Effector memory CD4-positive, alpha-beta T cell (primary cell): ENCODE results near the gene ANAPC5.
A peak's percentile ranks its signal among the peaks of the same experiment; 100 is the strongest.

Experiments used
- DNase-seq, 3 donors: peaks; one replicate each; pipeline ENCODE4 v3.0.0-alpha.2; 2020
- H3K27ac ChIP-seq: 2 replicates; pipeline ENCODE4 v1.7.0; 2013; ENCODE audit warnings: mild to moderate bottlenecking, low read length, moderate library complexity; ENCODE audit not compliant: insufficient read depth, poor library complexity, severe bottlenecking
- H3K27me3 ChIP-seq: replicated peaks from 2 replicates; pipeline ENCODE4 v1.7.0; 2013; ENCODE audit warnings: mild to moderate bottlenecking, low read length; ENCODE audit not compliant: insufficient read depth, control insufficient read depth, poor library complexity, severe bottlenecking
- H3K36me3 ChIP-seq: 2 replicates; pipeline ENCODE4 v1.7.0; 2013; ENCODE audit warnings: mild to moderate bottlenecking, low read length, moderate library complexity; ENCODE audit not compliant: control insufficient read depth, insufficient read depth
- H3K4me1 ChIP-seq: 2 replicates; pipeline ENCODE4 v1.7.0; 2013; ENCODE audit warnings: low read length, mild to moderate bottlenecking; ENCODE audit not compliant: control insufficient read depth, insufficient read depth, poor library complexity, severe bottlenecking
- H3K4me3 ChIP-seq: 2 replicates; pipeline ENCODE4 v1.7.0; 2013; ENCODE audit warnings: low read length, low read depth, mild to moderate bottlenecking; ENCODE audit not compliant: insufficient read depth, poor library complexity, severe bottlenecking
- H3K9me3 ChIP-seq: 2 replicates; pipeline ENCODE4 v1.7.0; 2013; ENCODE audit warnings: mild to moderate bottlenecking, low read length, moderate library complexity; ENCODE audit not compliant: control insufficient read depth

The ANAPC5 gene

GRCh38 chr12:121297435-121297991 is 54.7 kb downstream of the ANAPC5 start:
- Histone ChIP-seq H3K36me3 (no peaks in the 10 kb centered on the region), H3K4me3 (peak overlapping the region; percentile 92), H3K9me3 (no peaks in the 10 kb centered on the region), H3K27me3 (no peaks in the 10 kb centered on the region), H3K4me1 (peaks cover 21% of the 10 kb centered on the region), H3K27ac (peak overlapping the region; percentile 62)
- no peak for DNase-seq

DNA sequence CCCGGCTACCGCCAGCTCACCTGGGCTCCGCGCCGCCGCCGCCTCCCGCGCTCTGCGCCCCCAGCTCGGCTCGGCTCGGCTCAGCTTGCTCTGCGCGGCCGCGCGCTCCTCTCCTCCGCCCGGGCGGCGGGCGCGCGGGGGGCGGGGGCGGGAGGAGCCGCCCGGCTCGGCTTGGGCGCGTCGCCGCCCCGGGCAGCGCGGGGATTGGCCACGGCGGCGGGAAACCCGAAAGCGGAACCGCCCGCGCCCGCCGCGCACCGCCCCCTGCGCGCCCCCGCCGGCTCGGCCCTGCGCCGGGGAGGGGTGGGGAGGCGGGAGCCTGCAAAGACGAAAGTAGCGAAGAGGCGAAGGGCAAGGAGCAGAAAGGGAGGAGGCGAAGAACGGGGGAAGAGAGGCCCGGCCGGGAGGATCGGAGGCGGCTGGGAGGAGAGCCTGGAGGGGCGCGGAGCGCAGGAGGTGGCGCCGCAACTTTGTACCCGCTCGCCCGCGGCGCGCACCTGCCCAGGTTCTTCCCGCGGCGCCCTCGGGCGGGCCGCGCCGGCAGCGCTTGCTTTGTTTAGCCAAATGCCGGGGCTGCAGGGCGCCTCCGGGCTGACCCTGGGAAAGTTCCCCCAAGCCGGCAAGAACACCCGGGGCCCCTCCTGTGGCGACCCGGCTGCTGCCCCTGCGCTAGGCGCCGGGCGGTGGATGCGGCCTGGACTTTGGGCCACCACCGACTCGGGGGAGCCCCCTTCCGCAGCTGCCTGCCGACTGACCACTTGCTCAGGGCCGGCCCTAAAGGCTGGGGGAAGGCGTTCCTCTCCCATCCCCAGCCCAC is 55.4 kb downstream of the ANAPC5 start, which contains the start of gene CAMKK2:
CAMKK2 (minus strand) TSS at position 92 of the 817 bp plus-strand sequence. CDS start 22,183 bp downstream, outside the sequence.
- Histone ChIP-seq H3K4me3 (peak within 1 kb of the TSS; percentile 92), H3K36me3 (no peaks in the 10 kb centered on the region), H3K27me3 (no peaks in the 10 kb centered on the region), H3K9me3 (no peaks in the 10 kb centered on the region), H3K4me1 (peaks cover 21% of the 10 kb centered on the region), H3K27ac (peak within 1 kb of the TSS; percentile 65)
- DNase-seq, result peak; percentile 69 to 80 (median 78)

GRCh38 chr12:121295746-121296617 is 56.2 kb downstream of the ANAPC5 start:
- Histone ChIP-seq H3K4me1 (peaks cover 21% of the 10 kb centered on the region), H3K36me3 (no peaks in the 10 kb centered on the region), H3K4me3 (peak overlapping the region; percentile 86), H3K9me3 (no peaks in the 10 kb centered on the region), H3K27me3 (no peaks in the 10 kb centered on the region), H3K27ac (peak overlapping the region; percentile 65)
- peak in 1 of 3 donors; percentile 22 for DNase-seq

- no peaks in the 10 kb centered on the region for H3K36me3 ChIP-seq
- H3K27me3 ChIP-seq, result no peaks in the 10 kb centered on the region
- no peaks in the 10 kb centered on the region for H3K9me3 ChIP-seq
- H3K4me1 ChIP-seq, result peaks cover 21% of the 10 kb centered on the region
- H3K27ac ChIP-seq, result no peak overlapping the region
- DNase-seq, result no peak
- H3K4me3 ChIP-seq, result peak overlapping the region; percentile 86
Measured at GRCh38 chr12:121295116-121295745, 57.0 kb downstream of the ANAPC5 start.

DNA sequence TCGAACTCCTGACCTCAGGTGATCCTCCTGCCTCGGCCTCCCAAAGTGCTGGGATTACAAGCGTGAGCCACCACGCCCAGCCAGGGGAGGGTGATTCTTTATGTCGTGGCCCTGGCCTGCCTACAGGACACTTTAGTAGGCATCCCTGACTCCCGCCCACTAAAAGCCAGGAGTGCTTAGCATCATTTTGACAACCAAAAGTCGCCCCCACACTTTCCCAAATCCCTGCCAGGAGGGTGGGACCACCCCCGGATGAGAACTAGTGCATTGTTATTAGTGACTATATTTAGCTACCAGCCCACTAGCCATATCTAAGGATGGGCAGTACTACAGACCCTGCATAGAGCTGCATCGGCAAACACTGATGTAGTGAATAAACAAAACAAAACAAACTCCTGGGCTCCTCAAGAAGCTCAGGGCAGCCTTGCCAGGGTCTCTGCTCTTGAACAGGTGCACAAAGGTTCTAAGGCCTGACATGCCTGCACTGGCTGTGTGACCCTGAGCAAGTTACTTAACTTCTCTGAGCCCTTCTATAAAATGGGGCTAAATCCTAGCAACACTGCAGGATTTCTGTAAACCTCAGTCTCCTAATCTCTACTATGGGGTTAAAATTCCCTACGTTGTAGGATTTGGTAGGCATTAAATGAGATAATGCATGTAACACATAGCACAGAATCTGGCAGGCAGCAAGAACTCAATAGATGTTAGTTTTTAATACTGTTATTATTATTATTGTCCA is 57.9 kb downstream of the ANAPC5 start:
- no peak overlapping the region for H3K4me3 ChIP-seq
- no peaks in the 10 kb centered on the region for H3K27me3 ChIP-seq
- peaks cover 21% of the 10 kb centered on the region for H3K4me1 ChIP-seq
- DNase-seq, result no peak
- no peaks in the 10 kb centered on the region for H3K9me3 ChIP-seq
- no peak overlapping the region for H3K27ac ChIP-seq
- no peaks in the 10 kb centered on the region for H3K36me3 ChIP-seq

- DNase-seq, result no peak
- no peak overlapping the region for H3K4me3 ChIP-seq
- H3K4me1 ChIP-seq, result peaks cover 21% of the 10 kb centered on the region
- H3K27ac ChIP-seq, result no peak overlapping the region
- no peaks in the 10 kb centered on the region for H3K27me3 ChIP-seq
- no peaks in the 10 kb centered on the region for H3K9me3 ChIP-seq
- no peaks in the 10 kb centered on the region for H3K36me3 ChIP-seq
Measured at GRCh38 chr12:121293603-121294002, 58.6 kb downstream of the ANAPC5 start.

DNA sequence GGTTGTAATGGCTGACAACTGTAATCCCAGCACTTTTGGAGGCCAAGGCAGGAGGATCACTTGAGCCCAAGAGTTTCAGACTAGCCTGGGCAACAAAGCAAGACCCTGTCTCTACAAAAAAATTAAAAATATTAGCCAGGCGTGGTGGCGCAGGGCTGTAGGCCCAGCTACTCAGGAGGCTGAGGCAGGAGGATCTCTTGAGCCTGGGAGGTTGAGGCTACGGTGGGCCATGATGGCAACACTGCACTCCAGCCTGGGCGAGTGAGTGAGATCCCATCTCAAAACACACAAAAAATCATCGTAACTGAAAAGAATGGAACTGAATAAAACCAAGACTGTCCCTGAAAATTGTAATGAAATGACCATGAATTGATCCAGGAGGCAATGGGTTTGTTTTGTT is 61.8 kb downstream of the ANAPC5 start:
- Histone ChIP-seq H3K27me3 (no peaks in the 10 kb centered on the region), H3K4me1 (peaks cover 8% of the 10 kb centered on the region), H3K36me3 (no peaks in the 10 kb centered on the region), H3K4me3 (no peak overlapping the region), H3K27ac (no peak overlapping the region), H3K9me3 (no peaks in the 10 kb centered on the region)
- no peak for DNase-seq

DNA sequence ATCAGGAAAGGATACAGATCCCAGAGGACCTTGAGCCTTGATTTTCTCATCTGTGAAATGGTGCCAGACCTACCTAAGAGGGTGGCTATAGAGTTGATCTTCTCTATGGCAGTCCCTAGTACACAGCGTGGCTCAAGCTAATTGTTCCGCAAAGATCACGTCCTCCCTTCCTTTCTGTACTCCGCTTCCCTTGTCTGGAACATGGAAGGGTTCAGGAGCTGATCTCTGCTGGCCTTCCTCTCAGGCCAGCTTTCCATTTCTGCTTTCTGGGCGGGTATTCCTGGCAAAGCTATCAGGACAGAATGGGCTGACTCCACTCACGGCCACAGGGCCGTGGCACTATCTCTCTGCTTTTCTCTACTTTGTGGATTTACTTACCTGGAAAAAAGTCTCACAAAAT is 62.2 kb downstream of the ANAPC5 start:
- Histone ChIP-seq H3K9me3 (no peaks in the 10 kb centered on the region), H3K36me3 (no peaks in the 10 kb centered on the region), H3K27me3 (no peaks in the 10 kb centered on the region), H3K27ac (no peak overlapping the region), H3K4me3 (no peak overlapping the region), H3K4me1 (peaks cover 3% of the 10 kb centered on the region)
- no peak for DNase-seq

DNA sequence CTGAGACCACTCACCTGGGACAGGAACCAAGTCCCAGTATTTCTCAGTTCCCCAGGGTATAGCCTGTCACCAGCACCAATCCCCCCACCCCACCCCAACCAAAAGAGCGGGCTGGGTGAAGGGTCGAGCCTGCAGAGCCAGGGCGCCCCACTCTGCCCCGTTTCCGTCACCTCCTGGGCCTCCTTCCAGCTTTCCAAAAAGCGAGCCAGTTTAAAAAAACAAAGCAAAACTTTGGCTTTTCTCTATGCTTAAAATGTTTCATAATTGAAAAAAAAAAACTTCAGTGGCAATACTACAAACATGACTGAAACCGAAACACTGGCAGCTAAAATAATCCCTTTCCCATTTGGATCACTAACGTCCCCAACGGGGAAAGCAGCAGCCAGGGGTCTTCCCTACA is 63.2 kb downstream of the ANAPC5 start:
- no peak for DNase-seq
- Histone ChIP-seq H3K9me3 (no peaks in the 10 kb centered on the region), H3K4me3 (no peak overlapping the region), H3K4me1 (no peaks in the 10 kb centered on the region), H3K36me3 (no peaks in the 10 kb centered on the region), H3K27me3 (no peaks in the 10 kb centered on the region), H3K27ac (no peak overlapping the region)
